GM19023 (cell line): ENCODE data around the gene KRTAP9-6.

Experiments
- ATAC-seq: cut with Tn5 transposase; IDR thresholded peaks from one replicate; pipeline ENCODE4 v1.9.1; 2021; ENCODE audit warnings: mild to moderate bottlenecking, moderate library complexity; ENCODE audit not compliant: unreplicated experiment

KRTAP9-6 gene

GRCh38 chr17:41315204-41315794, 50.1 kb downstream of the KRTAP9-6 start, which contains the start of gene KRTAP17-1:
Gene KRTAP17-1, minus strand, starts transcription at chr17:41315710. Its CDS starts 60 bp downstream, at chr17:41315650.
- ATAC-seq, result no peak
